Hepatic stellate cell (primary cell): ENCODE results near the gene DIAPH1.

Experiments
- DNase-seq: peaks from one replicate; pipeline ENCODE4 v3.0.0; 2011; ENCODE audit warnings: low spot score

Gene DIAPH1

DNA sequence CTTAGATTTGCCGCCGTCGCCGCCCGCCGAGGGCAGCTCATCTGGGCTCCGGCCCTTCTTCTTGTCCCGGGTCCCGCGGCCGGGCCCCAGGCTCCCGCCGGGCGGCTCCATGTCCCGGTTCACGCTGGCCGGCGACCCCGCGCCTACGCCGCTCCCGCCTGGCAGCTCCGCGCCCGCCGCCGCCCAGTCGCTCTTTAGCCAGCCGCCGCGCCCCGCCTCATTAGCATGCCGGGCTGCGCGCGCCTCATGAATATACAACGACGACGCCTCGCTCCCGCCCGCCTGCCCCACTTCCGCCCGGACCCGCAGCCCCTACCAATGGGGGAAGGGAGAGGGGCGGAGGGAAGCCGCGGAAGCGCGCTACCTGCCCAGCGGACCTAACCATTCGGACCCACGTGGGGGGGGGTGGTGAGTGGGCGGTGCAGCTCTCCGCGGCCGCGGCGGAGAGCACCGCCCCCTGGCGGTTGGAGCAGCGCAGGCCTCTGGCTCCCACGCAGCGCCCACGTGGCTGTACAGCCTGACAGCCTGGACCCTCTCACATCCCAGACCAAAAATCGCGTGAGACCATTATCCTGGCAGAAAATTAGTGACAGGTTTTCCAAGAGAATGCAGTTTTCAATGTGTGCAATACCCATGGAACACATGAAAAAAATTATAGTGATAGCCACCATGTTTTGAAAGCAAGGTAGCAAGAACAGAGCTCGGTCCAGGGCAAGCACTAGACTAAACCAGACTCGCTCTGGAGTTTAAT, at the start of gene DIAPH1:
TSS of gene DIAPH1 (minus strand) at position 197 of the 751 bp plus-strand sequence. CDS start at position 111, 86 bp downstream.
- peak; percentile 88 for DNase-seq

DNA sequence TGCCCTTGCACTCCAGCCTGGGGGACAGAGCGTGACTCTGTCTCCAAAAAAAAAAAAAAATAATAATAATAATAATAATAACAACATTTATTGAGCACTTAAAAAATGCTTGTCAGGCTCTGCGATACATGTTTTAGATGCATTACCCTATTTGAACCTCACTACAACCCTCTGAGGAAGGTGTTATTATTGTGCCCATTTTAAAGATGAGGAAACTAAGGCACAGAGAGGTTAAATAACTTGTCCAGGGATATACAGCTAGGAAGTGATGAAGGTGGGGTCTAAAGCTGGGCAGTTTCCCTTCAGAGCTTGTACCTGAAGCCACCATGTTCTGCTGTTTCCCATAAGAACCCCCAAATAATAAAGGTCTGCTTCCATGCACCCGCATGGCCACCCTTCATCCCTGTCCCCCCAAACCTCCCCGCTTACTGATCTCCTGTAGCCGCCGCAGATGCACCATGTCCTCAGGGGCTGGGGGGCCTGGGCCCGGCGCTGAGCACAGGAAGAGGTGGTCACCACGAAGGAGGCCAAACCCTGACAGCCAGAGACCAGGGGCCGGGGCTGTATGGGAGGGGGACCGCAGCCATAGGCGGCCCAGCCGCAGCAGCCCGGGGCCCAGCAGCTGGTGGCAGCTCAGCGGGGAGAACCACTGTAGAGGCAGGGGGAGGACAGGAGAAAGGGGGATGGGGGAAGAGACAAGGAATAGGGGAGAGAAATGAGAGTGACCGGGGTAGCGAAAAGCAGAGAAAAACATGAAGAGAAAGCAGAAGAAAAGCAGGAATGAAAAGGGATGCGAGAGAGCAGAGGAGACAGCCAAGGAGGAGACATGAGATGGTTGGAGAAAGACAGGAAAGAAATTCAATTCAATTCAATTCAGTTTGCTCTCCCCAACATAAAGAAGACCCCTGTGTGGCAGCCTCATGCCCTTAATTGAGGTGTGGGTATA, 47.5 kb upstream of the DIAPH1 start:
- DNase-seq = no peak

DNA sequence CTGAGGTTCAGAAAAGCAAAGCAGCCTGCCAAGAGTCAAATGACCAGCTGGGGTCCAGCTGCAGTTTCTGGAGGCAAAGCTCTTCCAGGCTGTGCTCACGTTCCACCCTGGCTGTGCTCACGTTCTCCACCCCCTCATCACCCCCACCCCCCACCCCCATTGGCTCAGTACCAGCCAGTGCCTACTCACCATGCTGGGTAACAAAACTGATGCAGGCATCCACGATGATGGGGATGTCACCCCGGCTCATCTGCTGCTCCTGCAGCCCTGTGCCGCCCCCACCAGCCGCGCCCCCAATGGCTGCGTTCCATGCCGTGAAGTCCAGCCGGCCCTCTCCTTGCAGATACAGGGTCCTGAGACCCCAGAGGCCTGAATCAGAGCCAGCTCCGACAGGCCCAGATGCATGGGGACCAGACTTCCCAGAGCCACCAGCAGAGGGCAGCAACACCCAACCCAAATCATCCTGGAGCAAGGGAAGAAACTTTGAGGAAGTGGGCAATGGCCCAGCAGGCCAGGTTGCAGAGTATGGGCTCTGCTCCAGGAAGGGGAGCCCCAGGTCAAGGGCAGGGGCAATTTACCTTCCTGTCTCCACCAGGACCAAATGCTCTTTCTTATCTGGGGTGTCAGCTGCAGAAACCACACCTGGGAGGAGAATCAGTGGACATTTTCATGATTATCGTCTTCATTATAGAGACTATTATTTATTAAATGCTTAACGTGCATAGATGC, 46.1 kb upstream of the DIAPH1 start:
- peak; percentile 79 for DNase-seq

DNA sequence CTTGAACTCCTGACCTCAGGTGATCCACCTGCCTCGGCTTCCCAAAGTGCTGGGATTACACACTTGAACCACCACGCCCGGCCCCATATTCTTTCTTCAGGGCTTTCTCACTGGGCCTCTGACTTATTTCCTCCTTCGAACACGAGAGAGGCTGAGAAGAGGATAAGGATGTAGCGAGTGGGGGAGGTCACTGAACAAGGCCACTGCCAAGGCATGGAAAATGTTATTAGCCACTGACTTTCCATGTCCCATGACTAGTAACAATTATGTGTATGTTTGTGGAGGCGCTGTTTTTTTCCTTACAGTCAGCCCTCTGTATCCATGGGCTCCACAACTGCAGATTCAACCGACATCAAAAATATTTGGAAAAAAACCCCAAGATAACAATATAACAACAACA, 44.7 kb upstream of the DIAPH1 start:
- DNase-seq = no peak

DNA sequence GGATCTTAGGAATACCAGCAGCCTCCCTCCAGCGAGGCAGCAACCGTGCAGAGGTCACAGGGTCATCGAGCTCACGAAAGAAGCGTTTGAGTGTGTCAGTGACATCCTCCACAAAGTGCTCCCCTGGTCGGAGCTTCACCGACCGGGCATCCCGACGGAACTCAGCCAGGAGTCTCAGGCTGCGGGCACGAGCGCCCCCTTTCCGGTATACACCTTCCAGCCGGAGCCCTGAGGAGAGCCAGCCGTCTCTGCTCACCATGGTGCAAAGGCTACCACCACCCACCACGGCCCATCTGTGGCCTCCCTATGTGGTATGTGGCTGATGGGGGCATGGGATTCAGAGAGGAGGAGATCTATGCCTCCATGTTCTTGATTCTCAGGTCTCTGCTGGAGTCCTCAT, 43.2 kb upstream of the DIAPH1 start:
- no peak for DNase-seq

DNA sequence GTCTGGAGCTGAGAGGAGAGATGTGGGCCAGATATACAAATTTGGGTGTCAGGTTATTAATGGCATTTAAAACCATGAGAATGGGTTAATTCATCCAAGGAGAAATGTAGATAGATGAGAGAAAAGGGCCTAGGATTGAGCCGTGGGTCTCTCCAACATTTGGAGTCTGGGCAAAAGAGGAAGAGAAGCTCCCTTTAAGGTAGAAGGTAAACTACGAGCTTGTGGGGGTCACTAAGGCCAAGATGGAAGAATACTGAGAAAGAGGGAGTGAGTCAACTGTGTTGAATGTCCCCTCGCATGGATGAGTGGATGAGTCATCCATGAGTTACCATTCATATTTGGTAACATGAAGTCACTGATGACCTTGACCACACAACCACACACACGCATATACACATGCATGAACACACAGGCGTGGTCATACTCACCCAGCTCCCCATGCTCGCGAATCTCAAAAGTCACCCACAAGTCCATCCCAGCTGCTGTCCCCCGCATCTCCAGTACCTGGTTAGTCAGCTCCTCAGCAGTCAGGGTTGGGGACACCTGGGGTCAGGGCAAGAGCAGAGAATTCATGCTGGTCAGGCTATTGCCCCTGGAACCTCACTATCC, 39.2 kb upstream of the DIAPH1 start:
- peak; percentile 95 for DNase-seq

DNA sequence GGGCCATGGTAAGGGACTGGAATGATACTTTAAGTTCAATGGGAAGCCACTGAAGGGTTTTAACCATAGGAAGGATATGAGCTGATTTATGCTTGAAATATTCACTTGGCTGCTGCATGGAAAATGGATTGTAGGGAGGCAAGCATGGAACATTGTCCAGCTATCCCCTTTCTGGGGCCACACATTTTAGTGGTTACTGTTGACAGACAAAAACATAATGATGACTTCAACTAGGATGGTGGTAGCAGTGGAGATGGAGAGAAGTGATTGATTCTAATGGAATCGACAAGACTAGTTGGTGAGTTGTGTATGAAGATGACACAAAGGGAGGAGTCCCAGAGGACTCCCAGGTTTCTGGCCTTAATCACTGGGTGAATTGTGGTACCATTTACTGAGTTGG, 38.6 kb upstream of the DIAPH1 start:
- DNase-seq = no peak

DNA sequence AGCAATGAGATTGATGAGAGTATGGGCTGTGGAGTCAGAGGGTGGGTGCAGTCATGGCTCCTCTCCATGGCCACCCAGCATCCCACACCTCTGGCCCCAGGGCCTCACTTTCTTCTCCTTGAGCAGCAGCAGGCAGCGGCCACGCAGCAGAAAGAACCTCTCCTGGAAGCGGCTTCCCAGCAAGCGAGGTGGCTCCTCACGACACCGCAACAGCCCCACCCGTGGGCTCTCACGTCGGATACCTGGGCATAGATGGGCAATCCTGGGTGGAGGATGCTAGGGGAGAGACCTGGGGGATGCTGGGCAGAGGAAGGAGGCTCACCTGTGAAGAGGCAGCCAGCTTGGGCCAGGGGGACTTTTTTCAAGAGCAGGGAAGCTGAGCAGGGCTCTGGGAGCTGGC, 37.6 kb upstream of the DIAPH1 start:
- no peak for DNase-seq

DNA sequence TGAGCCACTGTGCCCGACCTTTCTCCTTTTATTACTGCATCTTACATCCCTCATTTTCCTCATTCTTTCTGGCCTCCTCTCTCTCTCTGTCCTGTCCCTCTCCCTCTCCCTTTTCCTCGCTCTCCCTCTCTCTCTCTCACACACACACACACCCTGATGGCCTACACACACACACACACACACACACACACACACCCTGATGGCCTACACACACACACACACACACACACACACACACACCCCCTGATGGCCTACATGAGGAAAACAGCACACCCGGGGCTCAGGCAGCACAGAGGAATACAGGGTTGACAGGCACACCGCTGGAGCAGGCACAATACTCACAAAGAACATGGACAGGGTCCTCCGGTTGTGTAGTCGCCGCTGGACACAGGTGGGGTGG, 36.2 kb upstream of the DIAPH1 start:
- DNase-seq = no peak

DNA sequence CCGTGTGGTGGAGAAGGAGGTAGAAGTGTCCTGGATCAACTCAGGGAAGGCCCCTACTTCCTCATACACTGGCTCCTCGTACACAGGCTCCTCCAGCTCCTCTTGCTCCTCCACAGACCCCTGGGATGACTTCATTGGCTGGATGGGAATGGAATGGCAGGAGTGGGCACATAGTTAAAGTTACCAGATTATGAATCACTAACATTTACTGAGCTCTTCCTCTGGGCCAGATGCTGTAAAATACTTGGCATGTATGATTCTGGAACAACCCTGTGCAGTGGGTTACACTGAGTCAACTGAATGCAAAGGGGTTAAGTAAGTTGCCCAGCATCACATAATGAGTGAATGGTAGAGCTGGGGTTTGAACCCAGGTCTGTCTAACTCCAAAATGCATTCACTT, 35.5 kb upstream of the DIAPH1 start:
- peak; percentile 87 for DNase-seq

DNA sequence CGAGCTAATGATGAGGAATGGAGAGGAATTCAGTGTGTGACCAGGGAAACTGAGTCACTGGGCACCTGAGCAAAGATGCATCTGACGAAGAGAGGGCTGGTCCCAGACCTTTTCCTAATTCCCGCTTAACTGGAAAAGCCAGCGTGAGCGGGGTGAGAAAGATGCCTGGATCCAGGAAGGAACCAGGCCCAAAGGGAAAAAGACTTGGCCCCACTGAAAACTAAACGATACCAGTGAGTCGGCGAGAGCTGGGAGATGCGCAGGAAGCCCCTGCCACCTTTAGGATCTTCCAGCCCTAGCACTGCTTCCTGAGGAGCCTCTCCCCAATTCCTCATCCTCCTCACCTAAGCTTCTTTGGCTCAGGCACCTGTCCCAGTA, 32.9 kb upstream of the DIAPH1 start:
- peak; percentile 26 for DNase-seq

DNA sequence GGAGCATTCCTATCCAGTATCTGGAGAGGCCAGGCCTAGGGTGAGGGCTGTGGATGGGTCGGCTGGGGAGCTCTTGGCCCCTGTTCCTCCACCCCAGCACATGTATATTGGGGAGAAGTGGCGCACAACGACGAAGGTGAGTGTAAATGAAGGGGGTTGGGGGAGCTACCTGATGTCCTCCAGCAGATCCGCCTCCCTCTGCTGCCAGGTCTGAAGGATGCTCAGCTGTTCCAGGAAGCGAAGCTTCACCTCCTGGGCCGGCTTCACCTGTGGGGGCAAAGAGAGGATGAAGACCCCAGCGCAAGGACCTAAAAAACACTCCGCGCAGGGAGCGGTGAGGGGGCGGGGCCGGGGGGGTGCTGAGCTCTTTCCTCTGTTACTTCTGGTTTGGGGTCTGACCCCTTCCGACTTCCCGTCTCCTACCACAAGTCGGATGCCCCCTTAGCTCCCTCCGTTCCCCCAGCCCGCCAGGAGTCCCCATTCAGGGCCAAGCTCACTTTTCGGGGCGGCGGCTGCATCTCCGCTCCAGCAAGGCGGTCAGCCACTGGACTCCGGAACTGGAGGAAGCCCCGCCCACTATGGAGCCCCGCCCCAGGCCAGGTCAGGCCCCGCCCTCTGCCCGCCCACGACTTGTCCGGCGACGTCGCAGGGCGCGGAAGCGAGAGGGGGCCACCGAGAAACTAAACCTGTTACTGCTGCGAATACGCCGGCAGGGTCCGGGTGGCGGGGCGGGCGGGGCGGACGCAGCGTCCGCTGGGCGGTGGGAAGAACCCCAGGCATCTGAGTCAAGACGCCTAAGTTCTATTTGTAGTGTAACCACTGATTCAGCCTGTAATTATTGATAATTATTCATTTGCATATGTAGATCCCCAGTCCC, 32.3 kb upstream of the DIAPH1 start, which contains the start of gene FCHSD1:
TSS of gene FCHSD1 (minus strand) at position 568 of the 877 bp plus-strand sequence. CDS start at position 518, 50 bp downstream.
- DNase-seq = peak; percentile 99

DNA sequence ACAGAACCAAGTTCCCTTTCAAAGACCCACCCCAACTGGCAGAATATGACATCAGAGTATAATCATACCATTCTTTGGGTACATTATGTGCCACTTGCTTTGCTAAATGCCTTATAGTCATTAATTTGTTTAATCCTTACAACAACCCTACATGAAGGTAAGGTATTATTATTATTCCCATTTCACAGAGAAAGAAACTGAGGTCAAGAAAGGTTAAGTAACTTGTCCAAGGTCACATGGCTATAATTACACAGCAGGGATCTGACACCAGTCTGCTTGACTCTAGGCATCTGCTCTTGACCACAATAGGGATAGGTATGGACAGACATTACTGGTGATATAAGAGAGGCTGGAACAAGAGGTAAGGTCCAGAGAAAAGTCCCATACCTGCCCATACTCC, 31.2 kb upstream of the DIAPH1 start:
- no peak for DNase-seq

DNA sequence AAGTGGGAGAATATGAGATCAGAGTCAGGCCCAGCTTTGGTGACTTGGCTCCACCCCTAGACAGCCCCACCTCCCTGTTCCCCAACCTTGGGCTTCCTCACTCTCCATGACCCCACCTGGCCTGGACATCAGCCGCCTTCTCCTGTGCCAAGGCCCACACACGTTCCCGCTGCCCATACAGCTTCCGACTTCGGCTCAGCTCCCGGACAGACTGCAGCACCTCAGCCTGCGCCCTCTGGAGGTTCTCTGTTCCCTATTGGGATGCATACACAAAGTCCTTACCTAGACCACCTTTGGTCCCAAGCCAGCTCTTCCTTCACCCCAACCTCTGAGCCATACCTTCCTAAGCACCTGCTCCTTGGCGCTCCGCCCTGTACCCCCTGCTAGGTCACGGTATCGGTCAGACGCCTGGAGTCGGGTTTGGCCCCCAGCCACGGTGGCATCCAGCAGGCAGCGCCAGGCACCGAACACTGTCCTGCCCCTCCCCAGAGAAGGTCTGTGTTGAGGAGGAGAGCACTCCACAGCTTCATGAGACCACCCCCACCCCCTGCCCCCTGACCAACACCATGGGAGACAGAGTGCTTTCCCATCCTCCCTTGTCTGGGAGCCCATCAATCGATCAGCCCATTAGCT, 30.4 kb upstream of the DIAPH1 start:
- DNase-seq = no peak

DNA sequence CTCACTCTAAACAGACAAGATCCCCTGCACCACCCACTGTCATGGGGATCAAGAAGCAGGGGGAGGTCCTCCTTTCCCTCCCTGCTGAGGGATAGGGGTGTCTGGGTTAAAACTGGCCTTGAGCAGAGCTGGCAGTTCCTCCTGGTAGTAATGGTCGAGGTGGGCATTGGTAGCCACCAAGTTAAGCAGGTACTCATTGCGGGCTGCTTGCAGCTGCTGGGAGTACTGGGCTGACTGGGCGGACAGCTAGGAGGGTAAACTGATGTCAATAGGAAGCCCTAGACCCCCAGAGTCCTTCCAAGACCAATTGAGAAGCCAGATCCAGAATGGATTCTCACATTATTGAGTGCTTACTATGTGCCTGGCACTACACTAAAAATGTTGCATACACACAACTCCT, 29.1 kb upstream of the DIAPH1 start:
- DNase-seq = no peak

DNA sequence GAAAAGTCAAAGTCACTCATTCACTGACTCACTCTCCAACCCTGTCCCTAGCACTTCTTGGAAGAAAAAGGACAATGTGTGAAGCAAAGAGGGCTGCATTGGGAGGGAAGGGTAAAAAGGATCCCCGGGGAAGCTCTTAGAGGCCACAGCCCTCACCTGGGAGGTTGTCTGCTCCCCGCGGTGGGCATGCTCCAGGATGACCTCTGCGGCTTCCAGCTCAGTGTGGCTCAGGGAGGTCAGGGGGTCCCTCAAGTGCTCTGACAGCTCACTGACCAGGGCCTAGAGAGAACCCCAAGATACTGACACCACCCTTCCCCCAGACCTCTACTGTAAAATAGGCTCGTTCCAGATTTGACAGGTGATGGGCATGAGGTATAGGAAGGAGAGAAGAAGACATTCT, 28.4 kb upstream of the DIAPH1 start:
- DNase-seq = no peak

DNA sequence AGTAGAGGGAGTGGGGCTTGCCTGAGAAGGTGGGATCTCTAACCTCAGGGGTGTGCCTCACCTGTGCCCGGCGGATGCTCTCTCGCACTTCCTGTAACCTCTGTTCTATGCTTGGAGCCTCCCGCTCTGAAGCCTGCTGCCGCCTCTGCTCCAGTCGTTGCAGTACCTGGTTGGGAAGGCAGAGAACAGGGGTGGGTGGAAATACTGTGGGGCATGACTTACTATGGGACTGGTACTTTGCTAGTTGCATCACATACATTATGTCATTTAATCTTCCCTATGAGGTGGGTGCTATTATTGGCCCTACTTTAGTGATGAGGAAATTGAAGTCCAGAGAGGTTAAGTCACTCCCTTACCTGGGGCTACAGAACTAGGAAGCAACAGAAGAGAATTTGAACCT, 27.2 kb upstream of the DIAPH1 start:
- DNase-seq = no peak

DNA sequence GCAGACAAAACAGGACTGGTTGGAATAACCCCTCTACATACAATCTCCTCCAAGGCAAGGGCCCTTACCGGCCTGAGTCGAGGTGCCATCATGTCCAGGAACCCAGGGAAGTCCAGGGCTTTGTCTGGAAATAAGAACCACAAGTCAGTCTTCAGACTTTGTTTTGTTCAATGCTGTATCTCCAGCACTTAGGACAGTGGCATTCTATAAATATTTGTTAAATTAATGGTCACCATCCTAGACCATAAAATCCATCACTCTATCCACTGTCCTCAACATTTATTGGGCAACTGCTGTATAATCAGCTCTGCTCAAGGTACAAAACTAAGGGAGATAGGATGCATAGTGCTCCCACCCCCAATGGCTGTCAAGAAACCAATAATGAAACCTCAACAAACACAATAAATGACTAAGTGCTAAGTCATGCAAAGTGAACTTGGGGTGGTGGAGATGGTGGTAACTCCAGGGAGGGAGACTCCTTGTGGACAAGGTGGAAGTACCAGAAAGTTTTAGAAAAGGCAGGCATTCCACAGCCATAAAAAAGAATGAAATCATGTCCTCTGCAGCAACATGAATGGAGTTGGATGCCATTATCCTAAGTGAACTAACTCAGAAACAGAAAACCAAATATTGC, 23.0 kb upstream of the DIAPH1 start:
- peak; percentile 74 for DNase-seq

DNA sequence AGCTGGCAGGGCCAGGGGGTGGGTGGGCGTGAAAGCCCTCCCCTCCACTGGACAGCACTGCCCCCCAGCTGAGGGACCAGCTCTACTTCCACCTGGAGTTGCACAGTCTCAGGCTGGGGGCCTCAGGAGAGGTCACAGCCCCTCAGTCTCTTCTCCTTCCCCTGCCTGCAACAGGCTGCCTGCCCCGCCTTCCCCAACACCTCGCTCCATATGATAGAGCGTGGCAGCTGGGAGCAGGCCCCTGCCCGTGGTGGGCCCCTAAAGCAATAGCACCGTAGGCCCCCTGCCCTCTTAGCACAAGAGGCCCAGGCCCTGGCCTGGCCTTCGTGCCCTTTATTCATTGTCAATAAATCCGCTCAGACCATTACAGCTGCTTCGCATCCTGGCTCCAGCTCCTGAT, 21.9 kb upstream of the DIAPH1 start:
- no peak for DNase-seq

DNA sequence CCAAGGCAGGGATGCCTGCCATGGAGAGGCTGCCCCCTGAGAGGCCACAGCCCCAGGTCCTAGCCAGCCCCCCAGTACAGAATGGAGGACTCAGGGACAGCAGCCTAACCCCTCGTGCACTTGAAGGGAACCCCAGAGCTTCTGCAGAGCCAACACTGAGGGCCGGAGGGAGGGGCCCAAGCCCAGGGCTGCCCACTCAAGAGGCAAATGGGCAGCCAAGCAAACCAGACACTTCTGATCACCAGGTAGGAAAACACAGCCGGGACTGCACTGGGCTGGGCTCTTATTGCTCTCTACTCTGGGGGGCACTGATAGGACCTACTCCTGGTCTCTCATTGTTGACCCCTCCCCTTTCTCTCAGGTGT, 21.2 kb upstream of the DIAPH1 start:
- no peak for DNase-seq
